Measurements from ENCODE around the gene C1QTNF8.

DNA sequence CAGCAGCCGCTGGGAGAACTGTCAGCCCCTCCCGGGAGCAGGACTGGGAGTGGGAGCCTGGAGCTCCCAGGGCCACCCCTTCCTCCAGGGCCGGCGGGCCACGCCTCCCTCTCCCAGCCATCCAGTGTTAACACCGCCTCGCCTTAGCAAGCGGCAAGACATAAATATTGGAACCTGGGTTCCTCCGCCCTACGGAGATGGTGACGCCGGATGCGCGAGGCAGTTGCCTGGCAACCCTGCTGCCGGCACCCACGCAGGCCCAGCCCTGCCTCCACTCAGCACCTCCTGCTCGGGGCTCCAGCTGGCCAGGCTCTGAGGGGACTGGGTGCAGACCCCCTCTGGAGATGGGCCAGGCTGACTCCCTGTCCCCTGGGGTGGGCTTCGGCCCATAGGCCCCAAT lies 29.4 kb upstream of the C1QTNF8 start:
- TF ChIP-seq CTCF (IDR thresholded peaks at IDR 0.05; ENCODE audit: low read depth, low read length, missing input control), result no peak
- no peak for TF ChIP-seq YY1 (IDR thresholded peaks at IDR 0.05)
- TF ChIP-seq SP1 (IDR thresholded peaks at IDR 0.05), result no peak
- no peak for TF ChIP-seq RAD21 (IDR thresholded peaks at IDR 0.05)
- TF ChIP-seq FOXA1 (IDR thresholded peaks at IDR 0.05), result no peak
- no peak for TF ChIP-seq TAF1 (conservative IDR thresholded peaks at IDR 0.05)
- TF ChIP-seq, protein P1, sequence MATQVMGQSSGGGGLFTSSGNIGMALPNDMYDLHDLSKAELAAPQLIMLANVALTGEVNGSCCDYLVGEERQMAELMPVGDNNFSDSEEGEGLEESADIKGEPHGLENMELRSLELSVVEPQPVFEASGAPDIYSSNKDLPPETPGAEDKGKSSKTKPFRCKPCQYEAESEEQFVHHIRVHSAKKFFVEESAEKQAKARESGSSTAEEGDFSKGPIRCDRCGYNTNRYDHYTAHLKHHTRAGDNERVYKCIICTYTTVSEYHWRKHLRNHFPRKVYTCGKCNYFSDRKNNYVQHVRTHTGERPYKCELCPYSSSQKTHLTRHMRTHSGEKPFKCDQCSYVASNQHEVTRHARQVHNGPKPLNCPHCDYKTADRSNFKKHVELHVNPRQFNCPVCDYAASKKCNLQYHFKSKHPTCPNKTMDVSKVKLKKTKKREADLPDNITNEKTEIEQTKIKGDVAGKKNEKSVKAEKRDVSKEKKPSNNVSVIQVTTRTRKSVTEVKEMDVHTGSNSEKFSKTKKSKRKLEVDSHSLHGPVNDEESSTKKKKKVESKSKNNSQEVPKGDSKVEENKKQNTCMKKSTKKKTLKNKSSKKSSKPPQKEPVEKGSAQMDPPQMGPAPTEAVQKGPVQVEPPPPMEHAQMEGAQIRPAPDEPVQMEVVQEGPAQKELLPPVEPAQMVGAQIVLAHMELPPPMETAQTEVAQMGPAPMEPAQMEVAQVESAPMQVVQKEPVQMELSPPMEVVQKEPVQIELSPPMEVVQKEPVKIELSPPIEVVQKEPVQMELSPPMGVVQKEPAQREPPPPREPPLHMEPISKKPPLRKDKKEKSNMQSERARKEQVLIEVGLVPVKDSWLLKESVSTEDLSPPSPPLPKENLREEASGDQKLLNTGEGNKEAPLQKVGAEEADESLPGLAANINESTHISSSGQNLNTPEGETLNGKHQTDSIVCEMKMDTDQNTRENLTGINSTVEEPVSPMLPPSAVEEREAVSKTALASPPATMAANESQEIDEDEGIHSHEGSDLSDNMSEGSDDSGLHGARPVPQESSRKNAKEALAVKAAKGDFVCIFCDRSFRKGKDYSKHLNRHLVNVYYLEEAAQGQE (IDR thresholded peaks at IDR 0.05), result no peak
- TF ChIP-seq JUND (IDR thresholded peaks at IDR 0.05), result no peak
- TF ChIP-seq ATF3 (IDR thresholded peaks at IDR 0.05), result no peak

Data from liver (tissue), 3 donors.